LoVo (cell line): ENCODE measurements around the gene DTWD2.
A peak's percentile ranks its signal among the peaks of the same experiment; 100 is the strongest.
"Not testable (repeated sequence)": the region's sequence is repeated elsewhere in the genome, so short reads cannot be mapped to it uniquely, and the experiment has no call there.

ENCODE experiments used
- DNase-seq: peaks from one replicate; pipeline ENCODE4 v3.0.0-alpha.2; 2016; ENCODE audit warnings: low spot score

The DTWD2 gene, protein sequence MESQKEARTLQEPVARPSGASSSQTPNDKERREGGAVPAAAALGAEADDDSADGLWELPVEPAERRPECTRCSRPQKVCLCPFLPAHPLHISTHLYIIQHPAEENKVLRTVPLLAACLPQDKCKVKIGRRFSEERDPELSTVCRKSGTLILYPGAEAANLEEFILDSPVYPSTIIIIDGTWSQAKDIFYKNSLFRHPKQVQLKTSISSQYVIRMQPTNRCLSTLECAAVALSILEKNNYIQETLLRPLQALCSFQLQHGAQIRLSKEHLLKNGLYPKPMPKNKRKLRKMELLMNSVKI

DNA sequence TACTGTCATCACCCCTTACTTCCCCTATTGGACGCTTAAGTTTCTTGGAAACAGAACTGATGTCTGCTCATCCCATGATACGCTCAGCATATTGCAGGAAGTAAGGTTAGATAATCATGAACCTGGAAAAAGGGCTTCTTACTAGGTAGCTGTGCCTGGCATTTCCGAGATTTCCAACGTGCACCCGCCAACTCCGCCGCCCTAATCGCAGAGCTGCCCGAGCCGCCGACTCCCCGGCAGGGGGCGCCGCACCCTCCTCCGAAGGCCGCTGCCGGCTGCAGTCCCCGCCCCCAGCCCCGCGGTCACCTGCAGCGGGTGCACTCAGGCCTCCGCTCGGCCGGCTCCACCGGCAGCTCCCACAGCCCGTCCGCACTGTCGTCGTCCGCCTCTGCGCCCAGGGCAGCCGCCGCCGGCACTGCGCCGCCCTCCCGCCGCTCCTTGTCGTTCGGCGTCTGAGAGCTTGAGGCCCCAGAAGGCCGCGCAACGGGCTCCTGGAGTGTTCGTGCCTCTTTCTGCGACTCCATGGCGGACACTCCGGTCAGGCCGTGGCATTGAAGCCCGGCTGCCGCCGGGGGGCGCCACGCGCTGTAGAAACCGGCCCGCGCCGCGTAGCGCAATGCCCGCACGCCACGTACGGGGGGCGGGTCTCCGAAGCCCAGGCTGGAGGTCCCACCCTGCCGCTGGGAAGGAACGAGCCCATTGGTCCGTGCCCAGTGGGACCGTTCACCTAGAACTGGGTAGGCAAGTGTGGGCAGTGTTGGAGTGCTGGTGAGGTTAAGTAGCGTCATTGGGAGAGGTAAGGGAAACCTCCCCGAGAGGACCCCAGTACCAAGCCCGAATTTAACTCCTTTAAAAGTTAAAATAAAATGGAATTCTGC, at the start of gene DTWD2:
Gene DTWD2 (minus strand): TSS at position 560 of the 878 bp plus-strand sequence. CDS start 36 bp downstream, at position 524.
- DNase-seq, result peak; percentile 96

DNA sequence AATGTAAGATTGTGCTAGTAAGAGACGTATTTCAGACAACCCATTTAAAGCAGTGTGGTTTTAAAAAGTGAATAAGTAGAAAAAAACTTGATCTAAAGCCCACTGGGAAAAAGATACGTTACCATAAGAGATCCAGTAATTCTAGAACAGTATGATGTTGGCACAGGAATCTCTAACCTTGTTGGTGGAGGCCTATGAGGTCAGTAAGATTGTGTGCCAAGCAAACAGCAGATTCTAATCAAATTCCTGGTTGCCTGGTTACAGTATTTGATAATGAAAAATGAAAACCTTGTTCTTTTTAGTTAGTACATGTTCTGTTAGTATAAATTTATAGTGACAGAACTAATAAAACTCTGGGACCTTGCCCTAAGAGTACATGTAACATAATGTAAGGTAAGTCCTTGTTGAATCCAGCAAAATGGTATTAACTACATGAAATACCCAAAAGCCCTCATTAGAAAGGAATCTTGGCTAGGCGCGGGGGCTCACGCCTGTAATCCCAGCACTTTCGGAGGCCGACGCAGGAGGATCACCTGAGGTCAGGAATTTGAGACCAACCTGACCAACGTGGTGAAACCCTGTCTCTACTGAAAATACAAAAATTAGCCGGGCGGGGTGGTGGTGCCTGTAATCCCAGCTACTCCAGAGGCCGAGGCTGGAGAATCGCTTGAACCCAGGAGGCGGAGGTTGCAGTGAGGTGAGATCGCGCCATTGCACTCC, 49.3 kb upstream of the DTWD2 start:
- DNase-seq, result no peak

GRCh38 chr5:119036101-119036762, 47.9 kb upstream of the DTWD2 start:
- peak; percentile 57 for DNase-seq

- DNase-seq, result no peak
Measured at GRCh38 chr5:119033135-119033534, 44.8 kb upstream of the DTWD2 start.

DNA sequence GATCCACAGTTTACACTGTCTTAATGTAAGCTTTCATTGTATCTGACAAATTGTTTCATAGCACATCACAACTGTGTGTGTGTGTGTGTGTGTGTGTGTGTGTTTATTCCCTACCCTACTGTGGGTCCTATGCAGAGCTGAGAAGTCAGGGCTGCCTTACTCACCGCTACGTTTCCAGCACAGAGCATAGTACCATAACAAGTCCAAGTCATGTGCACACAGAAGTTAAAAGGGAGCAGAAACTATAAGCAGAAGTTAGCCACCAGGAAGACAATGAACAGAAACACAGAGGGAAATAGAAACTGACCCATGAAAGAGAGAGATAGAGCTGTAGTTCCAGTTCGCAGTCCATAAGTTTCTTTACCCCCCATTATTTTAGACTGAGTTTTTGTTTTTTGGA, 44.3 kb upstream of the DTWD2 start:
- no peak for DNase-seq

GRCh38 chr5:119031905-119032304, 43.6 kb upstream of the DTWD2 start:
- no peak for DNase-seq

DNA sequence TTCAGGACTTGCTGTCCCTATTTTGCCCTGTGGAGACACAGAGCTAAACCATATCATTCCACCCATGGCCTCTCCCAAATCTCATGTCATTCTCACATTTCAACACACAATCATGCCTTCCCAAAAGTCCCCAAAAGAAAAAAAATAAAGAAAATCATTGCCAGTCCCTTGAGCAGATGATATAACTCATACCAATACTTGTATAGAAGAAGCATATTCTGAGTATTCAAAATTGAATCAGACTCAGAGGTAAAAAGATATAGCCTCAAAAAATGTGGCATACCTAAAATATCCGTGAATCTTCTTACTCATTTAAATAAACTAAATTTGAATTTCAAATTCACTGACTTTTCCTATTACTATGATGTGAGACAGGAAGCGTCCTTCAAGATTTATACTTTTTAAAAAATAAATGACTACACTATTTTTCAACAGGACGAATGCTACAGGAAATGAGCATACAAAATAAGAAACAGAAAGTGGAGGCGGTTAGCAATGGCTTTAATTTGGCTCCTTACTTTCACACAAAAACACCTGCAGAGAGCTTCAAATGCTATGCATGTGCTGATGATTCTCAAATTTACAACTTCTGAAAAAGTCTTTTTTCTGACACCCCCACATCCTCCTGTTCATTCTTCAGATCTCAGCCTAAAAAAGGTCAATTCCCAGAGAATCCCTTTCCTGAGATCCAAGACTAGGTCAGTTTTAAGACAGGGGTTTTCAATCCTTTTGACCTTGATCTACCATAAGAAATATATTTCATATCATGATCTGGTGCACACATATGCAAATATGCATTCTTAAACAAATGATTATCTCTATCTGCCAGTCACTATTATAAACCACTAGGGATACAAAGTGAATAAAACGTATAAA, 42.9 kb upstream of the DTWD2 start:
- DNase-seq, result no peak

GRCh38 chr5:119028575-119028974, 40.2 kb upstream of the DTWD2 start:
- DNase-seq, result no peak

DNA sequence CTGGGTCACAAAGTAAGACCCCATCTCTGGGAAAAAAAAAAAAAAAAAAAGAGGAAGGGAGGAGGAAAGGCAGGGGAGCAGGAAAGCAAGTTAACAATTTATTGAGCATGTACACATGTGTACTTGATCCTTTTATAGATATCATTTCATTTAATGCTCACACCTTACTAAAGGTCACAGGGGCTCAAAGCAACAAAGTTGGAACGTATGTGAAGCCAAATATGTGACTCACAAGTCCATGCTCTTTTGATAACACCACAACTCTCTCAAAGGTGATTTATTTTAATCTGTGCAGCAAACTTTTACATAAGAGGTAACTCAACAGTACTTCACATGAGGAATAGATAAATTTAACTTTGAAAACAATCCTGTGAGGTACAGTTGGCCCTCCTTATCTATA, 34.4 kb upstream of the DTWD2 start:
- DNase-seq, result no peak

DNA sequence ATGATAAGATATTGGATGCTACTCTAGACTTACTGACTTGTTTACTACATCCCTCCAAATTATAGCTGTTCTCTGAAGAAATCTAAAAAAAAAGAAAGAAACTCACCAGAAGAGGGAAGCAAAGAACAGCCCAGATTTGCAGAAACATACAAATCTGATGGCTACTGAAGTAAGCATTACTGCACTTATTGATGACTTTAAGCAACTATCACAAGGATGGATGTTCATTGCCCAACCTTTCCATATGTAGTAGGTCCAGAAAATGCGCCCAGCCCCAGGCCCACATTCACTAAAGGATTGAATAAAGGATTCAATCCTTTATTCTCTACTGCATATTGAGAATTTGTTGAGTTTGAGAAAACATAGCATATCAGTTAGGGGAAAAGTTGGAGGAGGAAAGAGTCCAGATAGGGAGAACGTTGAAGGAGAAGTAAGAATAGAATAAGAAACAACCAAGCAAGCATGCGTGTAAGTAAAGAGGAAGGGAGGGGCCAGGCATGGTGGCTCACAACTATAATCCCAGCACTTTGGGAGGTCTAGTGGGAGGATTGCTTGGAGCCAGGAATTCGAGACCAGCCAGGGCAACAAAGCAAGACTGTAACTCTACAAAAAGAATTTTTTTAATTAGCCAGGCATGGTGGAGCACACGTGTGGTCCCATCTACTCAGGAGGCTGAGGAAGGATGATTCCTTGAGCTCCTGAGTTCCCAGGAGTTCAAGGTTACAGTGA, 33.8 kb upstream of the DTWD2 start:
- peak; percentile 25 for DNase-seq

GRCh38 chr5:119021149-119021732, 32.9 kb upstream of the DTWD2 start:
- no peak for DNase-seq

GRCh38 chr5:119019949-119020348, 31.6 kb upstream of the DTWD2 start:
- no peak for DNase-seq

GRCh38 chr5:119019501-119019900, 31.2 kb upstream of the DTWD2 start:
- DNase-seq, result no peak

DNA sequence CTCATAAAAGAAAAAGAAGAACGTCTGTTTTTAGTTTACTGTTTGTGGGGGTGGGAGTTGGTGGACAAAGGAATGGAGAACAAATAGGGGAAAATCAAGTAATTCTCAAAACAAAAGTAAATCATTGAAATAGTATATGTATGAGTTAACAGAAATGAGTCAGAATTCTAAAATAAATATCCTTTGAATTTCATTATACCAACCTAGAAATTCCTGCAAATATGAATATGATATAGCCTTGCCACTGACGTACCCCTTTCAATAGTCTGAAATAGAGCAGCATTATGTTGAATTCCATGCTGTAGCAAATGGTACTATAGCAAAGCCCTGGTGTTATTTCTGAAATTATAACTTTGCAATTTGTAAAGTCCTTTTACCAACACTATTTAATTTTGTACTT, 29.6 kb upstream of the DTWD2 start:
- DNase-seq, result no peak

DNA sequence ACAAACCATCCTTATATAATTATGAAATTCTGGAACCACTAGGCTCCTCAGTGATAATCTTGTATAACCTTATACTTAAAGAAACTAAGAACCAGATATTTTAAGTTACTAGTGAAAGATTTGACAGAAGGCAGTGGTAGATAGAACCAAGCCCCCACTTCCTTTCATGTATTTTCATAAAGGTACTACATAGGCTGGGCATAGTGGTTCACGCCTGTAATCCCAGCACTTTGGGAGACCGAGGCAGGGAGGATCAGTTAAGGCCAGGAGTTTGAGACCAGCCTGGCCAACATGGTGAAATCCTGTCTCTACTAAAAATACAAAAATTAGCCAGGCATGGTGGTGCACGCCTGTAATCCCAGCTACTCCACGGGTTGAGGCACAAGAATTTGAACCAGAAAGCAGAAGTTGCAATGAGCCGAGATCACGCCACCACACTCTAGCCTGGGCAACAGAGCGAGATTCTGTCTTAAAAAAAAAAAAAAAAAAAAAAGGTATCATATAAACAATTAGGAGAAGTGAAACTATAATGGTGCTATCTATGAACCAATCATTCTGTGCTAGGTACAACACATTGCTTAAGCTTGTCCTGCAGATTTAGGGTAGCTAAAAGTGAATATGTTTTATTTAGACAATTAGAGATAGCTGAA, 27.9 kb upstream of the DTWD2 start:
- no peak for DNase-seq

- DNase-seq, result no peak
Measured at GRCh38 chr5:119011186-119011585, 22.8 kb upstream of the DTWD2 start.

DNA sequence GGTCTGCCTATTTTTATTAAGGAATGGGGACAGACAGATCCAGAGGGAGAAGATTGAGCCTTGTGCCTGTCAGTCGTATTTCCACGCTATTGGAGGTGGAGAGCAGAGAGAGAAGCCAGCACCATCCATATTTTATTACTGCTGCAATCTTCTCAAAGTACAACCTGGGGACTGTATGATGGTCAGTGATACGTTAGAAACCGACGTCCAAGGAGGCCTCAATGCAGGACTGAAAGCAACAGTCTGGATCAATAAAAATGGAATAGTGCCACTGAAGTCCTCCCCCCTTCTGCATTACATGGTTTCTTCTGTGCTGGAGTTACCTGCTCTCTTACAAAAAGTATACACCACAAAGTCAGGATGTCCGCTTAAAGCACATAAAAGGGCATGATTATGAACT, 21.9 kb upstream of the DTWD2 start:
- no peak for DNase-seq

GRCh38 chr5:119009131-119009530, 20.8 kb upstream of the DTWD2 start:
- no peak for DNase-seq

- DNase-seq, result no peak
Measured at GRCh38 chr5:118999696-119000095, 11.3 kb upstream of the DTWD2 start.

- not testable (repeated sequence) for DNase-seq
Measured at GRCh38 chr5:118998861-118999260, 10.5 kb upstream of the DTWD2 start.
